DND-41 (cell line): ENCODE measurements around the gene ENGASE.

Experiments
- CTCF ChIP-seq: IDR thresholded peaks from 2 replicates; pipeline ENCODE4 v1.5.1; 2012; ENCODE audit warnings: borderline replicate concordance, low read length, moderate library complexity, mild to moderate bottlenecking; ENCODE audit not compliant: poor library complexity, severe bottlenecking; ENCODE audit errors: extremely low read depth
- EZH2 ChIP-seq: IDR thresholded peaks from 3 replicates; pipeline ENCODE4 v1.6.1; 2012; ENCODE audit warnings: borderline replicate concordance, low read depth, mild to moderate bottlenecking, moderate library complexity, low read length, inconsistent platforms; ENCODE audit not compliant: severe bottlenecking

- no peak for TF ChIP-seq CTCF
- TF ChIP-seq EZH2: no peak
Observed at GRCh38 chr17:79131274-79131635, 56.6 kb downstream of the ENGASE start.
